Measurements from ENCODE around the gene NEDD8. TPM values are rescaled to one million over a fixed set of nuclear protein-coding genes. Genes with fewer than 3 reads are reported as not detected.

NEDD8 gene
- total RNA-seq, 1 donor from 2014 or later, result 251 TPM

GRCh38 chr14:24280797-24281460 is 48.8 kb upstream of the NEDD8 start:
- Histone ChIP-seq H3K27me3 (ENCODE audit: insufficient read depth, low read length) (no peaks in the 10 kb centered on the region), H3K4me2 (ENCODE audit: low read length) (no peak overlapping the region), H3K79me2 (ENCODE audit: insufficient read depth, low read length) (no peaks in the 10 kb centered on the region), H2AFZ (ENCODE audit: low read depth, low read length) (no peak overlapping the region), H3K27ac (ENCODE audit: low read depth, low read length) (no peak overlapping the region), H3K36me3 (ENCODE audit: insufficient read depth, low read length) (no peaks in the 10 kb centered on the region), H3K4me3 (ENCODE audit: insufficient read depth, low read depth, low read length) (no peak overlapping the region), H3K9me3 (ENCODE audit: insufficient read depth, low read depth, low read length) (no peaks in the 10 kb centered on the region), H3K9ac (ENCODE audit: low read length) (no peak overlapping the region), H3K4me1 (ENCODE audit: insufficient read depth, low read length) (no peaks in the 10 kb centered on the region), H4K20me1 (ENCODE audit: insufficient read depth, low read length) (peaks cover 18% of the 10 kb centered on the region)
- no peaks in the 10 kb centered on the region for H3K9me3 Mint-ChIP-seq (ENCODE audit: unreplicated experiment)
- H3K4me1 Mint-ChIP-seq (ENCODE audit: low read depth, unreplicated experiment), result peaks cover 12% of the 10 kb centered on the region
- peak overlapping the region; percentile 84 for H3K27ac Mint-ChIP-seq (ENCODE audit: unreplicated experiment)
- FAIRE-seq (no peak), DNase-seq (ENCODE audit: low read depth) (no peak)
- H3K27me3 Mint-ChIP-seq (ENCODE audit: low read depth, unreplicated experiment), result no peaks in the 10 kb centered on the region
- TF ChIP-seq CTCF (IDR thresholded peaks at IDR 0.05; ENCODE audit: insufficient read depth, low read depth, low read length) (no peak), EZH2 (IDR thresholded peaks at IDR 0.05; ENCODE audit: insufficient read depth, low read length) (no peak)
- H3K4me3 Mint-ChIP-seq (ENCODE audit: unreplicated experiment), result peak overlapping the region; percentile 16
- peaks cover 20% of the 10 kb centered on the region for H3K36me3 Mint-ChIP-seq (ENCODE audit: low read depth, unreplicated experiment)

DNA sequence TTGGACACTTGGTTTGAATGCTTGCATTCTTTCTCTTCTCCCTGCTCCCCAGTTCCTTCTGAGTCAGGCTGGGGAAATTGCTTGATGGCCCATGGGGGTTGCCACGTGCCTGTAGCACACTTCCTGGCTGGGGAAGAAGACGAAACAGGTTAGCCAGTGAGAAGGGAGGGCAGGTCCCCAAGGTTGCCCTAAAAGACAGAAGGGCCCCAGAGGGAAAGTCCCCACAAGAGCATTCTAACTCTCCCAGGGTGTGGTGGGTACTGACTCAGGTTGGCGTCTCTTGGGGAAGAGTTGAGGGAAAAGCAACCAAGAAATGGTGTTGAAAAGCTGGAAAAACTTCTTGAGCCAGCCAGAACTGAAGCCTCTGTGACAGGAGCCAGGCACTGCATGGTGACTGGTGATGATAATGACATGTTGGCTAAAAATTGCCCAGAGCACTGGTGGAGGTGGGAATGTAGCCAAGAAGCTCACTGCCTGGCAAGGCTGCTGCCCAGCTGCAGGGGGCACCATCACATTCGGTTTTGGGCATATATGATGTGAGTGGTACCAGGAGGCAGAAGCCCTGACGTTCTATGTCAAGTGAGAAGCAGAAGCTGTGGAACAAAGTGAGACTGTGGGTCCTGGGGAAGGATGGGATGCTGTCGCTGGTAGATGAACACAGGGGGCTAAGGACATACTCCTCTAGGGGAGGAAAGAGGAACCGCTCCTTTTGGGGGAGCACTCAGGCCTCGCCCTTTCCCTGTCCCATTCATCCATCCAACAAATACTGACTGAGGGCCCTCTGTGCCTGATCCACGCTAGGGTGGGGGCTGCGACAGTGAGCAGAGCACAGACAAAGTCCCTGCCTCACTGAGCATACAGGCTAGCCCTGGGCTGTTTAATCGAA is 47.4 kb upstream of the NEDD8 start:
- H3K4me3 ChIP-seq (ENCODE audit: insufficient read depth, low read depth, low read length), result no peak overlapping the region

More for the DNA sequence above, 47.4 kb upstream of the NEDD8 start:
- H3K9me3 Mint-ChIP-seq (ENCODE audit: unreplicated experiment), result no peaks in the 10 kb centered on the region
- Histone ChIP-seq H3K9me3 (ENCODE audit: insufficient read depth, low read depth, low read length) (no peaks in the 10 kb centered on the region), H3K79me2 (ENCODE audit: insufficient read depth, low read length) (no peaks in the 10 kb centered on the region), H2AFZ (ENCODE audit: low read depth, low read length) (no peak overlapping the region), H3K36me3 (ENCODE audit: insufficient read depth, low read length) (no peaks in the 10 kb centered on the region), H4K20me1 (ENCODE audit: insufficient read depth, low read length) (peaks cover 18% of the 10 kb centered on the region), H3K9ac (ENCODE audit: low read length) (no peak overlapping the region), H3K27me3 (ENCODE audit: insufficient read depth, low read length) (no peaks in the 10 kb centered on the region), H3K4me1 (ENCODE audit: insufficient read depth, low read length) (no peaks in the 10 kb centered on the region), H3K4me2 (ENCODE audit: low read length) (no peak overlapping the region), H3K27ac (ENCODE audit: low read depth, low read length) (no peak overlapping the region)
- no peak for FAIRE-seq
- DNase-seq (ENCODE audit: low read depth), result no peak
- H3K4me3 Mint-ChIP-seq (ENCODE audit: unreplicated experiment), result no peak overlapping the region
- TF ChIP-seq EZH2 (IDR thresholded peaks at IDR 0.05; ENCODE audit: insufficient read depth, low read length) (no peak), CTCF (IDR thresholded peaks at IDR 0.05; ENCODE audit: insufficient read depth, low read depth, low read length) (no peak)
- no peaks in the 10 kb centered on the region for H3K27me3 Mint-ChIP-seq (ENCODE audit: low read depth, unreplicated experiment)
- peaks cover 19% of the 10 kb centered on the region for H3K36me3 Mint-ChIP-seq (ENCODE audit: low read depth, unreplicated experiment)
- no peak overlapping the region for H3K27ac Mint-ChIP-seq (ENCODE audit: unreplicated experiment)
- H3K4me1 Mint-ChIP-seq (ENCODE audit: low read depth, unreplicated experiment), result peaks cover 7% of the 10 kb centered on the region

Data from astrocyte (in vitro differentiated cells and primary cell).